Mesenchymal stem cell (in vitro differentiated cells and primary cell): ENCODE measurements around the gene SMNDC1.

Source experiments
- DNase-seq: peaks from one replicate; pipeline ENCODE4 v3.0.0-alpha.2; 2013
- H2AFZ ChIP-seq: one replicate; pipeline ENCODE4 v1.6.1; 2013; ENCODE audit warnings: low read depth, mild to moderate bottlenecking, control low read depth, inconsistent platforms, low read length, moderate library complexity
- H2AK5ac ChIP-seq: 2 replicates; pipeline ENCODE4 v1.6.1; 2013; ENCODE audit warnings: low read length, moderate library complexity, mild to moderate bottlenecking, inconsistent platforms; ENCODE audit not compliant: severe bottlenecking
- H2BK120ac ChIP-seq: one replicate; pipeline ENCODE4 v1.6.1; 2013; ENCODE audit warnings: low read depth, mild to moderate bottlenecking, inconsistent platforms, low read length, moderate library complexity
- H2BK12ac ChIP-seq, 2 experiments: one replicate each; pipeline ENCODE4 v1.6.1; 2013; ENCODE audit warnings: inconsistent platforms in 2 of 2, low read length in 2 of 2, mild to moderate bottlenecking in 2 of 2, moderate library complexity in 2 of 2, control low read depth in 1 of 2
- H2BK15ac ChIP-seq: one replicate; pipeline ENCODE4 v1.6.1; 2013; ENCODE audit warnings: mild to moderate bottlenecking, low read depth, inconsistent platforms; ENCODE audit not compliant: poor library complexity, severe bottlenecking
- H2BK5ac ChIP-seq: 2 replicates; pipeline ENCODE4 v1.6.1; 2013; ENCODE audit warnings: low read depth, mild to moderate bottlenecking, low read length, control low read depth, inconsistent platforms; ENCODE audit not compliant: poor library complexity, severe bottlenecking
- H3K14ac ChIP-seq, 2 experiments: one replicate each; pipeline ENCODE4 v1.6.1; 2013; ENCODE audit warnings: inconsistent platforms in 2 of 2, low read length in 2 of 2, control low read depth in 1 of 2, mild to moderate bottlenecking in 1 of 2, moderate library complexity in 1 of 2
- H3K18ac ChIP-seq, 2 experiments: one replicate each; pipeline ENCODE4 v1.6.1; 2013; ENCODE audit warnings: inconsistent platforms in 2 of 2, low read length in 2 of 2, control low read depth in 1 of 2, low read depth in 1 of 2, mild to moderate bottlenecking in 1 of 2
- H3K23ac ChIP-seq, 2 experiments: one replicate each; pipeline ENCODE4 v1.6.1; 2013; ENCODE audit warnings: inconsistent platforms in 2 of 2, low read length in 2 of 2, mild to moderate bottlenecking in 2 of 2, moderate library complexity in 2 of 2, control low read depth in 1 of 2
- H3K27ac ChIP-seq: 2 replicates; pipeline ENCODE4 v1.5.1; 2013; ENCODE audit warnings: mild to moderate bottlenecking, moderate library complexity, low read length, control low read depth, inconsistent platforms; ENCODE audit not compliant: poor library complexity, severe bottlenecking
- H3K27me3 ChIP-seq, 2 experiments: 2 replicates each; pipeline versions ENCODE4 v1.6.1 to v1.7.0; 2013; ENCODE audit warnings: low read length in 2 of 2, mild to moderate bottlenecking in 2 of 2, moderate library complexity in 2 of 2, control low read depth in 1 of 2, inconsistent platforms in 1 of 2; ENCODE audit not compliant: control insufficient read depth in 1 of 2, insufficient read depth in 1 of 2
- H3K36me3 ChIP-seq, 2 experiments: 2 replicates each; pipeline versions ENCODE4 v1.6.1 to v1.7.0; 2013; ENCODE audit warnings: low read length in 2 of 2, control low read depth in 1 of 2, inconsistent platforms in 1 of 2, low read depth in 1 of 2, mild to moderate bottlenecking in 1 of 2; ENCODE audit not compliant: insufficient read depth in 2 of 2, control insufficient read depth in 1 of 2
- H3K4ac ChIP-seq, 2 experiments: one replicate each; pipeline ENCODE4 v1.6.1; 2013; ENCODE audit warnings: inconsistent platforms in 2 of 2, low read length in 2 of 2, mild to moderate bottlenecking in 2 of 2, moderate library complexity in 2 of 2, control low read depth in 1 of 2, low read depth in 1 of 2
- H3K4me1 ChIP-seq: 2 replicates; pipeline ENCODE4 v1.6.1; 2013; ENCODE audit warnings: low read depth, low read length, control low read depth; ENCODE audit not compliant: control insufficient read depth, insufficient read depth
- H3K4me2 ChIP-seq: 2 replicates; pipeline ENCODE4 v1.6.1; 2013; ENCODE audit warnings: low read length, mild to moderate bottlenecking, inconsistent platforms; ENCODE audit not compliant: poor library complexity, severe bottlenecking
- H3K4me3 ChIP-seq, 2 experiments: 2 replicates each; pipeline versions ENCODE4 v1.5.1 to v1.7.0; 2013; ENCODE audit warnings: low read length in 2 of 2, mild to moderate bottlenecking in 2 of 2, control low read depth in 1 of 2, low read depth in 1 of 2; ENCODE audit not compliant: insufficient read depth in 1 of 2
- H3K79me1 ChIP-seq: replicated peaks from 2 replicates; pipeline ENCODE4 v1.6.1; 2013; ENCODE audit warnings: mild to moderate bottlenecking, control low read depth, low read length, inconsistent platforms; ENCODE audit not compliant: poor library complexity, severe bottlenecking
- H3K9ac ChIP-seq: 2 replicates; pipeline ENCODE4 v1.7.0; 2013; ENCODE audit warnings: mild to moderate bottlenecking, low read length, moderate library complexity
- H3K9me3 ChIP-seq: 2 replicates; pipeline ENCODE4 v1.7.0; 2013; ENCODE audit warnings: mild to moderate bottlenecking, low read length; ENCODE audit not compliant: control insufficient read depth
- H4K8ac ChIP-seq: one replicate; pipeline ENCODE4 v1.6.1; 2013; ENCODE audit warnings: inconsistent platforms, mild to moderate bottlenecking, low read length, moderate library complexity
- H4K91ac ChIP-seq: one replicate; pipeline ENCODE4 v1.6.1; 2013; ENCODE audit warnings: mild to moderate bottlenecking, low read length, inconsistent platforms
- WGBS: methylation state at CpG from one replicate; pipeline ENCODE4 v1.1.7; 2013; ENCODE audit warnings: mixed read lengths; 5-methylcytosine and 5-hydroxymethylcytosine counted together

SMNDC1 gene

DNA sequence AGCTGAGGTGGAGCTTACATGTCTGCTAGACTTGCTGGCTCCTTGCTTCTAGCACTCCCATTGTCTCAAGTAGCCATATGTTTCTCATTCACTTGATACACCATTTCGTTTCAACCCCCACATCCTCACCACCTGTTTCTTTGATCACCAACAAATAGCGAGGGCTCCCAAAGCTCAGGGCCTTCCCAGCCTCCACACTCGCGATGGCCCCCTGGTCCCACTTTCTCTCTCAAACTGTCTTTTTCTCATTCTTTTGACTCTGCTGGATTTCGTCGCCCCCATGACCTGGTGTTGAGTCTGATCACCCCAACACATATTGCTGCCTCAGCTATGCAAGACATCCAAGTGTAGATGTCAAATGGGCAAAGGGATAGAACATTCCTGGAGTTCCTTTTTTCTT, 26.0 kb upstream of the SMNDC1 start:
- no peak overlapping the region for H3K4ac ChIP-seq
- 89% methylated on average over 6 of the region's 6 CpGs for WGBS
- H3K9me3 ChIP-seq, result peaks cover 16% of the 10 kb centered on the region
- H4K91ac ChIP-seq, result no peak overlapping the region
- H3K4me3 ChIP-seq, result peak overlapping the region in 1 of 2 experiments; percentile 44
- no peak overlapping the region for H2BK120ac ChIP-seq
- no peak for DNase-seq
- no peak overlapping the region for H2AFZ ChIP-seq
- H3K18ac ChIP-seq, result no peak overlapping the region
- no peak overlapping the region for H4K8ac ChIP-seq
- no peak overlapping the region for H2BK5ac ChIP-seq
- H3K36me3 ChIP-seq, result peaks cover 0 to 4% of the 10 kb centered on the region in 2 experiments
- H3K79me1 ChIP-seq, result no peaks in the 10 kb centered on the region
- H2AK5ac ChIP-seq, result no peak overlapping the region
- H2BK15ac ChIP-seq, result no peak overlapping the region
- no peaks in the 10 kb centered on the region for H3K27me3 ChIP-seq
- no peak overlapping the region for H3K27ac ChIP-seq
- no peak overlapping the region for H3K4me2 ChIP-seq
- H3K4me1 ChIP-seq, result peaks cover 8% of the 10 kb centered on the region
- no peak overlapping the region for H3K23ac ChIP-seq
- no peak overlapping the region for H3K14ac ChIP-seq
- no peak overlapping the region for H2BK12ac ChIP-seq
- H3K9ac ChIP-seq, result no peak overlapping the region

DNA sequence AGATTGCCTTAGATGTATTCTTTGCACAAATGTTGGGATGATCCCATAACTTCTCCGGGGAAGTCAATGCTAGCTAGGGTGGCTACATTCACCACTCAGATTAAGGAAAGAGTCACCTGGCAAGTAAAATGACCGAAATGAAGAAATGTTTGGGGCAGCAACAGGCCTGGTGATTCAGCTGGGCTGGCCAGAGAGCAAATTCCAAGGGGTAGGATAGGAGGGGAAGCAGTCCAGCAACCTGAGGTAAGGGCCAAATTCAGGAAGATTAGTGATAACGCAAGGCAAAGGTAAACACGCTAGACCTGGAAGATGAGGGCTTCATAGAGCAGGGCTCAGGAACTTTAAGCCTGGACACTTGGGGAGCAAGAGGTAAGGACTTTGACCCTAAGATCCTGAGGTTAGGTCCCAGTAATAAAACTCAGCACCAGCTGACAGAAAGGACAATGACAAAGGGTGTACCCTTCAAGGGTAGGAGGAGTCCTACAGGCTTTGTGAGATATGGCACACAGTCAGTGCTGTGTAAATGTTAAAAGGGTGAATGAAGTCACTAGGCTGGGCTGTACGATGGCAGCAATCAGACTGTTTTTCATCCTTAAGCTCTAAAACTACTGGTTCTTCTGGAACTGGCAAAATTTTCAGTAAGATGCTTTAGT, 22.7 kb upstream of the SMNDC1 start:
- H3K23ac ChIP-seq, result no peak overlapping the region
- no peak overlapping the region for H2BK120ac ChIP-seq
- H3K4me1 ChIP-seq, result peaks cover 8% of the 10 kb centered on the region
- H3K27me3 ChIP-seq, result no peaks in the 10 kb centered on the region
- peak overlapping the region; percentile 57 for H4K8ac ChIP-seq
- DNase-seq, result no peak
- no peak overlapping the region for H3K9ac ChIP-seq
- peak overlapping the region in 1 of 2 experiments; percentile 73 for H3K4ac ChIP-seq
- H3K4me2 ChIP-seq, result no peak overlapping the region
- no peak overlapping the region for H3K4me3 ChIP-seq
- H3K36me3 ChIP-seq, result peaks cover 0 to 4% of the 10 kb centered on the region in 2 experiments
- H2AFZ ChIP-seq, result no peak overlapping the region
- no peak overlapping the region for H2BK5ac ChIP-seq
- H2AK5ac ChIP-seq, result peak overlapping the region; percentile 33
- 90% methylated on average over 5 of the region's 5 CpGs for WGBS
- no peak overlapping the region for H3K27ac ChIP-seq
- no peaks in the 10 kb centered on the region for H3K79me1 ChIP-seq
- peaks cover 18% of the 10 kb centered on the region for H3K9me3 ChIP-seq
- peak overlapping the region in 1 of 2 experiments; percentile 71 for H2BK12ac ChIP-seq
- no peak overlapping the region for H3K14ac ChIP-seq
- no peak overlapping the region for H2BK15ac ChIP-seq
- no peak overlapping the region for H3K18ac ChIP-seq
- H4K91ac ChIP-seq, result no peak overlapping the region

DNA sequence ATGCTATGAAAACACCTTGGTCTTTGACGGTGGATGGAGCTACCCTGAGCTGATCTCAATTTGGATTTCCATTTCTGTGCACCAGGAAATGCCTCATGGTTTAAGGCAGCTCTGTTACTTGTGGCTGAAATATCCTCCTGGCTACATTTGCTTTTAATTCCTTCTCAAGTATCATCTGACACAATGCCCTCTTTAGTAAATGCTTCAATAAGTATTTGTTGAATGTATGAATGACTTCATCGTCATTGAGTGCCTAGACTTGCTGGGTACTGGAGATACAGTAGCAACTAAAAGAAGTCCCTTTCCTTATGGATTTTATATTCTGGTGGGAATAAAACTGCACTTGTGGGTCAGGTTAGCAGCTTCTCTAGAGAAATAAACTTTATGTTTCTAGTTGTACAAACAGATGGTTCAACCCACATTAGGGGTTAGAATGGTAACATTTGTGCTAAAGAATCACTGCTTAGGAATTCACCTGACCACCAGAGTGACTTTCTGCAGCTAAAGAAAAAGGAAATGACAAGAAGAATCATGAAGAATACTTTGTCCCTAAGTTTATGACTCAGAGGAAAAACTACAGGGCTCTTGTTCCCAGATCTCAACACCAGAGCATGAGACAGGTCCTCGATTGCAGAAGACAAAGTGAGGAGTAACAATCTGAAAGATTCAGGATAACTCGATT, 21.8 kb upstream of the SMNDC1 start:
- DNase-seq, result peak; percentile 87
- H3K27me3 ChIP-seq, result no peaks in the 10 kb centered on the region
- H3K9me3 ChIP-seq, result peaks cover 26% of the 10 kb centered on the region
- no peak overlapping the region for H4K8ac ChIP-seq
- H3K18ac ChIP-seq, result peak overlapping the region in 1 of 2 experiments; percentile 16
- H4K91ac ChIP-seq, result no peak overlapping the region
- peaks cover 0 to 4% of the 10 kb centered on the region in 2 experiments for H3K36me3 ChIP-seq
- H2BK15ac ChIP-seq, result no peak overlapping the region
- H3K79me1 ChIP-seq, result no peaks in the 10 kb centered on the region
- 23% methylated on average over 4 of the region's 4 CpGs for WGBS
- peak overlapping the region; percentile 66 for H3K27ac ChIP-seq
- no peak overlapping the region for H3K4me2 ChIP-seq
- H3K4me1 ChIP-seq, result peaks cover 8% of the 10 kb centered on the region
- H2BK5ac ChIP-seq, result no peak overlapping the region
- no peak overlapping the region for H3K4ac ChIP-seq
- H2BK12ac ChIP-seq, result peak overlapping the region in 1 of 2 experiments; percentile 11
- no peak overlapping the region for H2AFZ ChIP-seq
- H3K23ac ChIP-seq, result no peak overlapping the region
- peak overlapping the region; percentile 69 for H2AK5ac ChIP-seq
- no peak overlapping the region for H3K4me3 ChIP-seq
- H3K9ac ChIP-seq, result no peak overlapping the region
- H3K14ac ChIP-seq, result no peak overlapping the region
- H2BK120ac ChIP-seq, result no peak overlapping the region

DNA sequence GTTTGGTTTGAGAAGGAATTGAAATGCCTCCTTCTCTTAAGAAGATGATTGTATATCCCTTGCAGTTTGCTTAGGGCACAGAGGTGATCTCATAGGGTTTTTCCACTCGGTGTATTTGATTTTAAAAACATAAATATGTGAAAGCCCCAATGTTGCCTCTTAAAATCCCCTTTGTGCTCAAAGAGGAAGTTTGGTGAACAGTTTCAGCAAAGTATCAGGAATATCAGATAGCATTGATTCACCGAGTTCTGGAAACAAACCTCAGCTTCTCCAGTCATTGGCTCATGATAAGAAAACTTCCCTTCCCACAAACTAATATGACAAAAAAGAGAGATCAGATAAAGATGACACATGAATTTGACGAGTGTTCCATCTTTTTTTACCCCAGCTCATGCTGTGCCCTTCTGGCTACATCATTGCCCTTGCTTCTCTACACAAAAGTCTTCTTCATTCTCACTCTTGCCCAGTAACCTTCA, 20.1 kb upstream of the SMNDC1 start:
- no peaks in the 10 kb centered on the region for H3K79me1 ChIP-seq
- peaks cover 8% of the 10 kb centered on the region for H3K4me1 ChIP-seq
- 60% methylated on average over 2 of the region's 3 CpGs for WGBS
- no peak overlapping the region for H3K4me2 ChIP-seq
- H3K27me3 ChIP-seq, result no peaks in the 10 kb centered on the region
- H2BK12ac ChIP-seq, result no peak overlapping the region
- no peak overlapping the region for H2BK120ac ChIP-seq
- no peak overlapping the region for H4K8ac ChIP-seq
- H3K36me3 ChIP-seq, result no peaks in the 10 kb centered on the region
- no peak overlapping the region for H3K4ac ChIP-seq
- no peak overlapping the region for H2AFZ ChIP-seq
- H3K27ac ChIP-seq, result no peak overlapping the region
- no peak overlapping the region for H3K14ac ChIP-seq
- no peak overlapping the region for H4K91ac ChIP-seq
- no peak overlapping the region for H3K9ac ChIP-seq
- H2AK5ac ChIP-seq, result peak overlapping the region; percentile 49
- H2BK5ac ChIP-seq, result no peak overlapping the region
- peak overlapping the region in 1 of 2 experiments; percentile 54 for H3K18ac ChIP-seq
- no peak overlapping the region for H3K4me3 ChIP-seq
- no peak overlapping the region for H3K23ac ChIP-seq
- DNase-seq, result peak; percentile 17
- H2BK15ac ChIP-seq, result no peak overlapping the region
- H3K9me3 ChIP-seq, result peaks cover 21% of the 10 kb centered on the region
